SK-N-SH treated with all-trans-retinoic acid at 6 μM for 48 hours (cell line): Measurements from ENCODE around the gene SQSTM1.
A peak's percentile ranks its signal among the peaks of the same experiment; 100 is the strongest.

Experiments
- ATAC-seq: fragments of 200-7000 bp; cut with Tn5 transposase; 3 replicates; pipeline ENCODE4 v1.9.1; 2020; ENCODE audit warnings: mild to moderate bottlenecking, moderate library complexity
- ARNTL ChIP-seq: fragments of 450-650 bp; formaldehyde crosslinking; IDR thresholded peaks from 2 replicates; pipeline ENCODE4 v1.5.0; 2020; ENCODE audit warnings: low read depth, mild to moderate bottlenecking, moderate library complexity, borderline replicate concordance
- BACH2 ChIP-seq: fragments of 250-450 bp; sonication (Bioruptor Pico); IDR thresholded peaks from 2 replicates; pipeline ENCODE4 v1.9.0; 2021; ENCODE audit warnings: mild to moderate bottlenecking, borderline replicate concordance
- CREB5 ChIP-seq: fragments of 250-450 bp; sonication (Bioruptor Pico); IDR thresholded peaks from 2 replicates; pipeline ENCODE4 v1.5.1; 2020; ENCODE audit warnings: low read depth, mild to moderate bottlenecking, moderate library complexity
- CSDC2 ChIP-seq: fragments of 250-450 bp; sonication (Bioruptor Pico); IDR thresholded peaks from 2 replicates; pipeline ENCODE4 v1.5.0; 2020; ENCODE audit warnings: mild to moderate bottlenecking, moderate library complexity
- CSRNP3 ChIP-seq: fragments of 250-450 bp; sonication (Bioruptor Pico); IDR thresholded peaks from 2 replicates; pipeline ENCODE4 v1.5.1; 2021; ENCODE audit warnings: mild to moderate bottlenecking, moderate library complexity
- ESRRG ChIP-seq: fragments of 250-450 bp; sonication (Bioruptor Pico); IDR thresholded peaks from 2 replicates; pipeline ENCODE4 v1.6.1; 2021; ENCODE audit warnings: mild to moderate bottlenecking
- GLIS3 ChIP-seq: fragments of 250-450 bp; sonication (Bioruptor Pico); IDR thresholded peaks from 2 replicates; pipeline ENCODE4 v1.5.0; 2020; ENCODE audit warnings: mild to moderate bottlenecking, moderate library complexity
- ISL1 ChIP-seq: fragments of 250-450 bp; sonication (Bioruptor Pico); IDR thresholded peaks from 2 replicates; pipeline ENCODE4 v2.1.2; 2022; ENCODE audit warnings: mild to moderate bottlenecking, moderate library complexity
- OSR1 ChIP-seq: fragments of 250-450 bp; sonication (Bioruptor Pico); IDR thresholded peaks from 2 replicates; pipeline ENCODE4 v1.8.0; 2022; ENCODE audit warnings: moderate library complexity, mild to moderate bottlenecking, inconsistent platforms
- PATZ1 ChIP-seq: fragments of 250-450 bp; sonication (Bioruptor Pico); IDR thresholded peaks from 2 replicates; pipeline ENCODE4 v1.8.0; 2020; ENCODE audit warnings: mild to moderate bottlenecking, moderate library complexity, borderline replicate concordance
- POU6F1 ChIP-seq: fragments of 250-450 bp; sonication (Bioruptor Pico); IDR thresholded peaks from 2 replicates; pipeline ENCODE4 v1.8.0; 2021; ENCODE audit warnings: low read depth, mild to moderate bottlenecking, moderate library complexity, borderline replicate concordance
- PPARA ChIP-seq: fragments of 250-450 bp; sonication (Bioruptor Pico); IDR thresholded peaks from 2 replicates; pipeline ENCODE4 v1.5.0; 2020; ENCODE audit warnings: mild to moderate bottlenecking, borderline replicate concordance
- RARB ChIP-seq: fragments of 250-450 bp; sonication (Bioruptor Pico); IDR thresholded peaks from 2 replicates; pipeline ENCODE4 v1.8.0; 2021; ENCODE audit warnings: mild to moderate bottlenecking, moderate library complexity
- SNAI2 ChIP-seq: fragments of 250-450 bp; sonication (Bioruptor Pico); IDR thresholded peaks from 2 replicates; pipeline ENCODE4 v1.5.0; 2020; ENCODE audit warnings: mild to moderate bottlenecking, moderate library complexity
- TCF4 ChIP-seq: fragments of 250-450 bp; sonication (Bioruptor Pico); IDR thresholded peaks from 2 replicates; pipeline ENCODE4 v1.8.0; 2021; ENCODE audit warnings: mild to moderate bottlenecking, moderate library complexity, borderline replicate concordance
- TOX ChIP-seq: fragments of 250-450 bp; sonication (Bioruptor Pico); IDR thresholded peaks from 2 replicates; pipeline ENCODE4 v1.8.0; 2021; ENCODE audit warnings: mild to moderate bottlenecking, moderate library complexity, borderline replicate concordance
- TSHZ2 ChIP-seq: fragments of 250-450 bp; sonication (Bioruptor Pico); IDR thresholded peaks from 2 replicates; pipeline ENCODE4 v1.5.0; 2020; ENCODE audit warnings: mild to moderate bottlenecking, moderate library complexity
- ZC3H10 ChIP-seq: fragments of 250-450 bp; sonication (Bioruptor Pico); IDR thresholded peaks from 2 replicates; pipeline ENCODE4 v1.5.1; 2021; ENCODE audit warnings: mild to moderate bottlenecking, moderate library complexity
- ZFP3 ChIP-seq: fragments of 250-450 bp; sonication (Bioruptor Pico); IDR thresholded peaks from 2 replicates; pipeline ENCODE4 v1.5.0; 2020; ENCODE audit warnings: mild to moderate bottlenecking, moderate library complexity
- ZFP30 ChIP-seq: fragments of 450-650 bp; formaldehyde crosslinking; IDR thresholded peaks from 2 replicates; pipeline ENCODE4 v1.5.0; 2022; ENCODE audit warnings: mild to moderate bottlenecking, moderate library complexity
- ZNF70 ChIP-seq: fragments of 450-650 bp; formaldehyde crosslinking; IDR thresholded peaks from 2 replicates; pipeline ENCODE4 v1.5.0; 2020; ENCODE audit warnings: mild to moderate bottlenecking, moderate library complexity

The SQSTM1 gene

GRCh38 chr5:179821298-179822058 lies 773 bp downstream of the SQSTM1 start:
- ATAC-seq: peak; percentile 79
- TF ChIP-seq ARNTL (no peak), CSDC2 (CRISPR knock-in tag) (no peak), ESRRG (CRISPR knock-in tag) (0 out of 2 replicates have a peak, but pooled peaks have one; percentile 36), RARB (no peak), SNAI2 (CRISPR knock-in tag) (no peak), GLIS3 (0 out of 2 replicates have a peak, but pooled peaks have one; percentile 57), TSHZ2 (CRISPR knock-in tag) (no peak), ZFP3 (CRISPR knock-in tag) (no peak)

GRCh38 chr5:179822059-179822432 lies 1.3 kb downstream of the SQSTM1 start:
- TF ChIP-seq BACH2 (CRISPR knock-in tag) (no peak), PATZ1 (CRISPR knock-in tag) (peak; percentile 3; the same call in 1 of the 2 replicates)
- ATAC-seq: no peak

- ATAC-seq: no peak
- no peak for TF ChIP-seq SNAI2 (CRISPR knock-in tag)
- TF ChIP-seq ARNTL: no peak
- TF ChIP-seq CREB5: 0 out of 2 replicates have a peak, but pooled peaks have one; percentile 30
- no peak for TF ChIP-seq BACH2 (CRISPR knock-in tag)
- no peak for TF ChIP-seq OSR1 (CRISPR knock-in tag)
- TF ChIP-seq, all 23 proteins: peak for 1
These were observed 1.8 kb downstream of the SQSTM1 start for GRCh38 chr5:179822444-179822990.

GRCh38 chr5:179823937-179824744 lies 3.4 kb downstream of the SQSTM1 start:
- TF ChIP-seq PPARA (no peak), TCF4 (CRISPR knock-in tag) (no peak), ARNTL (no peak), ZFP3 (CRISPR knock-in tag) (no peak), GLIS3 (no peak), ISL1 (no peak), OSR1 (CRISPR knock-in tag) (no peak), TOX (CRISPR knock-in tag) (no peak)
- no peak for ATAC-seq

GRCh38 chr5:179824745-179825112 lies 4.0 kb downstream of the SQSTM1 start:
- TF ChIP-seq CREB5 (no peak), RARB (no peak), GLIS3 (no peak), ZFP30 (no peak), SNAI2 (CRISPR knock-in tag) (no peak), POU6F1 (CRISPR knock-in tag) (no peak), CSRNP3 (CRISPR knock-in tag) (no peak), ZC3H10 (CRISPR knock-in tag) (no peak), ZNF70 (CRISPR knock-in tag) (no peak), ISL1 (no peak), TOX (CRISPR knock-in tag) (no peak), ZFP3 (CRISPR knock-in tag) (no peak), ARNTL (no peak)
- ATAC-seq: no peak
